Astrocyte (in vitro differentiated cells and primary cell): ENCODE results near the gene FAM131B. TPM values are rescaled to one million over a fixed set of nuclear protein-coding genes. Genes with fewer than 3 reads are reported as not detected.
A peak's percentile ranks its signal among the peaks of the same experiment; 100 is the strongest.

Experiments used
- DNase-seq: peaks from one replicate; pipeline ENCODE4 v3.0.0-alpha.2; 2010; ENCODE audit warnings: low read depth
- FAIRE-seq: peaks from 2 replicates; lab custom pipeline; 2011; peaks lifted over from hg19 to GRCh38; lab: Jason Lieb, UNC
- H2AFZ ChIP-seq: 2 replicates; pipeline ENCODE4 v1.6.0; 2012; ENCODE audit warnings: low read depth, low read length, inconsistent platforms
- H3K27ac ChIP-seq: 2 replicates; pipeline ENCODE4 v1.5.1; 2011; ENCODE audit warnings: low read depth, low read length, inconsistent platforms
- H3K27me3 ChIP-seq: 2 replicates; pipeline ENCODE4 v1.6.0; 2011; ENCODE audit warnings: low read length, inconsistent platforms; ENCODE audit not compliant: insufficient read depth
- H3K36me3 ChIP-seq: 2 replicates; pipeline ENCODE4 v1.5.1; 2011; ENCODE audit warnings: low read length, inconsistent platforms; ENCODE audit not compliant: insufficient read depth
- H3K4me1 ChIP-seq: 2 replicates; pipeline ENCODE4 v1.5.1; 2011; ENCODE audit warnings: low read length, inconsistent platforms; ENCODE audit not compliant: insufficient read depth
- H3K4me2 ChIP-seq: 2 replicates; pipeline ENCODE4 v1.6.0; 2012; ENCODE audit warnings: low read length, inconsistent platforms
- H3K4me3 ChIP-seq: 2 replicates; pipeline ENCODE4 v1.5.1; 2011; ENCODE audit warnings: low read depth, mild to moderate bottlenecking, low read length, inconsistent platforms; ENCODE audit not compliant: insufficient read depth
- H3K79me2 ChIP-seq: 2 replicates; pipeline ENCODE4 v1.6.0; 2012; ENCODE audit warnings: mild to moderate bottlenecking, low read length, inconsistent platforms; ENCODE audit not compliant: insufficient read depth
- H3K9ac ChIP-seq: 2 replicates; pipeline ENCODE4 v1.6.0; 2012; ENCODE audit warnings: mild to moderate bottlenecking, low read length, inconsistent platforms
- H3K9me3 ChIP-seq: 2 replicates; pipeline ENCODE4 v1.5.1; 2012; ENCODE audit warnings: low read depth, mild to moderate bottlenecking, low read length, inconsistent platforms; ENCODE audit not compliant: insufficient read depth
- H4K20me1 ChIP-seq: 2 replicates; pipeline ENCODE4 v1.6.0; 2012; ENCODE audit warnings: low read length, inconsistent platforms; ENCODE audit not compliant: insufficient read depth
- H3K27ac Mint-ChIP-seq: one replicate; pipeline ENCODE4 v1.8.0; 2021; ENCODE audit warnings: mild to moderate bottlenecking, mixed read lengths; ENCODE audit not compliant: unreplicated experiment
- H3K27me3 Mint-ChIP-seq: one replicate; pipeline ENCODE4 v1.8.0; 2021; ENCODE audit warnings: low read depth, mixed read lengths; ENCODE audit not compliant: unreplicated experiment
- H3K36me3 Mint-ChIP-seq: one replicate; pipeline ENCODE4 v1.8.0; 2021; ENCODE audit warnings: low read depth, mixed read lengths; ENCODE audit not compliant: unreplicated experiment
- H3K4me1 Mint-ChIP-seq: one replicate; pipeline ENCODE4 v1.8.0; 2021; ENCODE audit warnings: low read depth, mixed read lengths; ENCODE audit not compliant: unreplicated experiment
- H3K4me3 Mint-ChIP-seq: one replicate; pipeline ENCODE4 v1.8.0; 2021; ENCODE audit warnings: mild to moderate bottlenecking, moderate library complexity, mixed read lengths; ENCODE audit not compliant: unreplicated experiment
- H3K9me3 Mint-ChIP-seq: one replicate; pipeline ENCODE4 v1.8.0; 2021; ENCODE audit warnings: mild to moderate bottlenecking, mixed read lengths; ENCODE audit not compliant: unreplicated experiment
- EZH2 ChIP-seq: IDR thresholded peaks from 2 replicates; pipeline ENCODE4 v1.6.1; 2012; ENCODE audit warnings: mild to moderate bottlenecking, low read length, inconsistent platforms; ENCODE audit not compliant: insufficient read depth
- total RNA-seq: library from RNA; stranded (reverse); gene quantifications from 2 replicates; pipeline ENCODE4 v1.2.1, GENCODE V29; 2021
- TF ChIP-seq, protein P1 (sequence below): IDR thresholded peaks from 2 replicates; pipeline ENCODE4 v1.5.1; 2011; ENCODE audit warnings: low read depth, mild to moderate bottlenecking, inconsistent platforms, low read length, moderate library complexity; ENCODE audit not compliant: insufficient read depth

Gene FAM131B
- total RNA-seq, 1 donor from 2014 or later = 7.6 TPM

DNA sequence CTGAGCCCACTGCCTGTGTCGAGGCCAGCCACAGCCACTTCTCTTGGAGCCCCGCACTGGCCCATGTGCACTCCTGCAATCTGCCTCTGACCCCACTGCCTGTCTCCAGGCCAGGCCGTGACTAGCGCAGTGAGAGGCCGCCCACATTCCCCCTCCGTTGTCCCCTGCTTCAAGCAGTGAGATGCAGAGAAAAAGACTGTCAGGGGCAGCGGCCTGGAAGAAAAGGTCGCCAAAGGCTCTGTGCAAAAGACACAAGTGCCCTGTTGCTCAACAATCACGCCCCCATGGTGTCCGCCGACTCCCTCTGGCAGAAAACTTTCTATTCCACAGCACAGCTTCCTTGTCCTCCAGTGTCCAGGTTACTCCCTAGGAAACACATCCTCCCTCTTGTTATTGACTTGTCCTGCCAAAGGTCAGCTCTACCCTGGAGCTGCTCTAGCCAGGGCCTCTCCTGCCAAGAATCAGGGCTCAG, 9.9 kb downstream of the FAM131B start:
- Histone ChIP-seq H2AFZ (no peak overlapping the region), H3K27me3 (peaks cover 18% of the 10 kb centered on the region), H3K36me3 (no peaks in the 10 kb centered on the region), H3K4me1 (no peaks in the 10 kb centered on the region), H3K4me3 (no peak overlapping the region), H3K27ac (no peak overlapping the region), H3K9ac (no peak overlapping the region), H3K4me2 (no peak overlapping the region), H4K20me1 (no peaks in the 10 kb centered on the region), H3K9me3 (no peaks in the 10 kb centered on the region), H3K79me2 (no peaks in the 10 kb centered on the region)
- FAIRE-seq = no peak
- peaks cover 34% of the 10 kb centered on the region for H3K27me3 Mint-ChIP-seq
- no peak for DNase-seq
- TF ChIP-seq, protein P1, sequence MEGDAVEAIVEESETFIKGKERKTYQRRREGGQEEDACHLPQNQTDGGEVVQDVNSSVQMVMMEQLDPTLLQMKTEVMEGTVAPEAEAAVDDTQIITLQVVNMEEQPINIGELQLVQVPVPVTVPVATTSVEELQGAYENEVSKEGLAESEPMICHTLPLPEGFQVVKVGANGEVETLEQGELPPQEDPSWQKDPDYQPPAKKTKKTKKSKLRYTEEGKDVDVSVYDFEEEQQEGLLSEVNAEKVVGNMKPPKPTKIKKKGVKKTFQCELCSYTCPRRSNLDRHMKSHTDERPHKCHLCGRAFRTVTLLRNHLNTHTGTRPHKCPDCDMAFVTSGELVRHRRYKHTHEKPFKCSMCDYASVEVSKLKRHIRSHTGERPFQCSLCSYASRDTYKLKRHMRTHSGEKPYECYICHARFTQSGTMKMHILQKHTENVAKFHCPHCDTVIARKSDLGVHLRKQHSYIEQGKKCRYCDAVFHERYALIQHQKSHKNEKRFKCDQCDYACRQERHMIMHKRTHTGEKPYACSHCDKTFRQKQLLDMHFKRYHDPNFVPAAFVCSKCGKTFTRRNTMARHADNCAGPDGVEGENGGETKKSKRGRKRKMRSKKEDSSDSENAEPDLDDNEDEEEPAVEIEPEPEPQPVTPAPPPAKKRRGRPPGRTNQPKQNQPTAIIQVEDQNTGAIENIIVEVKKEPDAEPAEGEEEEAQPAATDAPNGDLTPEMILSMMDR = no peak
- no peak for TF ChIP-seq EZH2
- peak overlapping the region; percentile 66 for H3K4me3 Mint-ChIP-seq
- peaks cover 2% of the 10 kb centered on the region for H3K9me3 Mint-ChIP-seq
- no peak overlapping the region for H3K27ac Mint-ChIP-seq
- peaks cover 18% of the 10 kb centered on the region for H3K36me3 Mint-ChIP-seq
- peaks cover 9% of the 10 kb centered on the region for H3K4me1 Mint-ChIP-seq

DNA sequence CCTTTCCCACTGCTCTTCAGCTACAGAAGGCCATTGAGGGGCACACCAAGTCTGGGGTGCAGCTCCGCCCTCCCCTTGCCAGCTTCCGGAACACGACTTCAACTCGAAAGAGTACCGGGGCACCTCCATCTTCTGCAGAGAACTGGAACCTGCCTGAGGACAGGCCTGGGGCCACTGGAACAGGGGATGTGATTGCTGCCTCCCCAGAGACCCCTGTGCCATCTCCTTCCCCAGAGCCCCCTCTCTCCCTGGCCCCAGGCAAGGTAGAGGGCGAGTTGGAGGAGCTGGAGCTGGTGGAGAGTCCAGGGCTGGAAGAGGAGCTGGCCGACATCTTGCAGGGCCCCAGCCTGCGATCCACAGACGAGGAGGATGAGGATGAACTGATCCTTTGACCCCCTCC, 10.9 kb downstream of the FAM131B start:
- no peak overlapping the region for H3K4me3 ChIP-seq
- H3K9me3 ChIP-seq = no peaks in the 10 kb centered on the region
- H3K27ac ChIP-seq = no peak overlapping the region
- no peaks in the 10 kb centered on the region for H3K79me2 ChIP-seq
- TF ChIP-seq, protein P1 = no peak
- TF ChIP-seq EZH2 = no peak
- H3K4me2 ChIP-seq = no peak overlapping the region
- H3K9ac ChIP-seq = no peak overlapping the region
- Mint-ChIP-seq H3K27ac (no peak overlapping the region), H3K4me3 (no peak overlapping the region), H3K4me1 (peaks cover 9% of the 10 kb centered on the region), H3K9me3 (peaks cover 2% of the 10 kb centered on the region), H3K36me3 (peaks cover 19% of the 10 kb centered on the region), H3K27me3 (peaks cover 41% of the 10 kb centered on the region)
- H3K27me3 ChIP-seq = peaks cover 20% of the 10 kb centered on the region
- no peaks in the 10 kb centered on the region for H3K4me1 ChIP-seq
- FAIRE-seq (no peak), DNase-seq (no peak)
- H3K36me3 ChIP-seq = no peaks in the 10 kb centered on the region
- H4K20me1 ChIP-seq = no peaks in the 10 kb centered on the region
- H2AFZ ChIP-seq = no peak overlapping the region

- no peak overlapping the region for H3K4me2 ChIP-seq
- H3K4me3 ChIP-seq = no peak overlapping the region
- H3K4me1 Mint-ChIP-seq = peaks cover 9% of the 10 kb centered on the region
- no peaks in the 10 kb centered on the region for H4K20me1 ChIP-seq
- peaks cover 2% of the 10 kb centered on the region for H3K9me3 Mint-ChIP-seq
- no peak overlapping the region for H3K27ac Mint-ChIP-seq
- no peak for TF ChIP-seq EZH2
- TF ChIP-seq, protein P1 = no peak
- no peak overlapping the region for H3K27ac ChIP-seq
- peaks cover 46% of the 10 kb centered on the region for H3K27me3 Mint-ChIP-seq
- H2AFZ ChIP-seq = no peak overlapping the region
- no peaks in the 10 kb centered on the region for H3K4me1 ChIP-seq
- no peaks in the 10 kb centered on the region for H3K36me3 ChIP-seq
- peaks cover 15% of the 10 kb centered on the region for H3K36me3 Mint-ChIP-seq
- FAIRE-seq = no peak
- no peaks in the 10 kb centered on the region for H3K9me3 ChIP-seq
- H3K9ac ChIP-seq = no peak overlapping the region
- peak; percentile 6 for DNase-seq
- H3K27me3 ChIP-seq = peaks cover 23% of the 10 kb centered on the region
- no peak overlapping the region for H3K4me3 Mint-ChIP-seq
- no peaks in the 10 kb centered on the region for H3K79me2 ChIP-seq
Measured at GRCh38 chr7:143351060-143351459, 11.5 kb downstream of the FAM131B start.
